Stimulated activated CD4-positive, alpha-beta T cell treated with anti-CD3 and anti-CD28 coated beads, Interleukin-1b, Interleukin-23, amount 100 ng/mL, for 24 hours (primary cell): ENCODE measurements around the gene DUSP5.

Source experiments
- DNase-seq, 4 experiments: peaks; one replicate each; pipeline ENCODE4 v3.0.0-alpha.2; 2020; ENCODE audit warnings: low read depth in 4 of 4, low spot score in 1 of 4

The DUSP5 gene

GRCh38 chr10:110499796-110500514 is 2.2 kb downstream of the DUSP5 start:
- DNase-seq: no peak

GRCh38 chr10:110500515-110500905 is 2.8 kb downstream of the DUSP5 start:
- DNase-seq: no peak

GRCh38 chr10:110501142-110501937 is 3.6 kb downstream of the DUSP5 start:
- DNase-seq: peak in 1 of 4 experiments; percentile 55

GRCh38 chr10:110502072-110502845 is 4.6 kb downstream of the DUSP5 start:
- DNase-seq: no peak

- DNase-seq: no peak
Measured at GRCh38 chr10:110502851-110503301, 5.2 kb downstream of the DUSP5 start.

- DNase-seq: no peak
Measured at GRCh38 chr10:110503528-110504110, 5.9 kb downstream of the DUSP5 start.

GRCh38 chr10:110504111-110504735 is 6.5 kb downstream of the DUSP5 start:
- DNase-seq: no peak

- DNase-seq: no peak
Measured at GRCh38 chr10:110505130-110505770, 7.5 kb downstream of the DUSP5 start.

GRCh38 chr10:110506448-110506847 is 8.7 kb downstream of the DUSP5 start:
- no peak for DNase-seq

GRCh38 chr10:110507346-110507745 is 9.6 kb downstream of the DUSP5 start:
- no peak for DNase-seq

GRCh38 chr10:110508159-110508788 is 10.6 kb downstream of the DUSP5 start:
- no peak for DNase-seq

- no peak for DNase-seq
Measured at GRCh38 chr10:110508806-110509544, 11.3 kb downstream of the DUSP5 start.

GRCh38 chr10:110509560-110509959 is 11.9 kb downstream of the DUSP5 start:
- DNase-seq: no peak

- DNase-seq: no peak
Measured at GRCh38 chr10:110510086-110510485, 12.4 kb downstream of the DUSP5 start.

GRCh38 chr10:110510730-110511129 is 13.0 kb downstream of the DUSP5 start:
- DNase-seq: no peak

- no peak for DNase-seq
Measured at GRCh38 chr10:110511734-110512449, 14.2 kb downstream of the DUSP5 start.

GRCh38 chr10:110512461-110513187 is 14.9 kb downstream of the DUSP5 start:
- no peak for DNase-seq

GRCh38 chr10:110513949-110514348 is 16.2 kb downstream of the DUSP5 start:
- DNase-seq: no peak
